ENCODE measurements around the gene NKAIN2. TPM values are rescaled to one million over a fixed set of nuclear protein-coding genes. Genes with fewer than 3 reads are reported as not detected.

NKAIN2 gene
- total and polyA plus RNA-seq, 2 experiments from 2014 or later: 0.22 TPM; not detected in 1

DNA sequence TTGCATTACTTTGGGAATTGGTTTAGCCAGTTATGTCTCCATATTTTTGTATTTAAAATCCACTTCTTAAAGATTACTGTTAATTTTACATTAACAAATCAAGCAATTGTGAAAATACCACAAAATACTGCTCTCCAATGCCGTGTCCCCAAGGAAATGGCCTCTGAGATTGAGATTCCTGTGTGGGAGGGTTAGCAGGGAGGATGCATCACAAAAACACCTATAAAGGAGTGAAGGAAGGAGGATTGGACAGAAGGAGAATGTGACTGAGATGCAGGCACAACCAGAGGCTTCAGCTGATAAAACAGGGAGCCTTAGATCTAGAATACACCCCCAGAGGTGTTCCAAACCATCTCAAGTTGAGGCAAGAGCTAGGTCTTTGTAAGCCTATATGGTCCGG, 34.2 kb upstream of the NKAIN2 start:
- TF ChIP-seq, protein P1, sequence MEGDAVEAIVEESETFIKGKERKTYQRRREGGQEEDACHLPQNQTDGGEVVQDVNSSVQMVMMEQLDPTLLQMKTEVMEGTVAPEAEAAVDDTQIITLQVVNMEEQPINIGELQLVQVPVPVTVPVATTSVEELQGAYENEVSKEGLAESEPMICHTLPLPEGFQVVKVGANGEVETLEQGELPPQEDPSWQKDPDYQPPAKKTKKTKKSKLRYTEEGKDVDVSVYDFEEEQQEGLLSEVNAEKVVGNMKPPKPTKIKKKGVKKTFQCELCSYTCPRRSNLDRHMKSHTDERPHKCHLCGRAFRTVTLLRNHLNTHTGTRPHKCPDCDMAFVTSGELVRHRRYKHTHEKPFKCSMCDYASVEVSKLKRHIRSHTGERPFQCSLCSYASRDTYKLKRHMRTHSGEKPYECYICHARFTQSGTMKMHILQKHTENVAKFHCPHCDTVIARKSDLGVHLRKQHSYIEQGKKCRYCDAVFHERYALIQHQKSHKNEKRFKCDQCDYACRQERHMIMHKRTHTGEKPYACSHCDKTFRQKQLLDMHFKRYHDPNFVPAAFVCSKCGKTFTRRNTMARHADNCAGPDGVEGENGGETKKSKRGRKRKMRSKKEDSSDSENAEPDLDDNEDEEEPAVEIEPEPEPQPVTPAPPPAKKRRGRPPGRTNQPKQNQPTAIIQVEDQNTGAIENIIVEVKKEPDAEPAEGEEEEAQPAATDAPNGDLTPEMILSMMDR (IDR thresholded peaks at IDR 0.05; ENCODE audit: low read depth, low read length): no peak
- DNase-seq (ENCODE audit: low read depth in 1 of 2, low spot score in 1 of 2): no peak

DNA sequence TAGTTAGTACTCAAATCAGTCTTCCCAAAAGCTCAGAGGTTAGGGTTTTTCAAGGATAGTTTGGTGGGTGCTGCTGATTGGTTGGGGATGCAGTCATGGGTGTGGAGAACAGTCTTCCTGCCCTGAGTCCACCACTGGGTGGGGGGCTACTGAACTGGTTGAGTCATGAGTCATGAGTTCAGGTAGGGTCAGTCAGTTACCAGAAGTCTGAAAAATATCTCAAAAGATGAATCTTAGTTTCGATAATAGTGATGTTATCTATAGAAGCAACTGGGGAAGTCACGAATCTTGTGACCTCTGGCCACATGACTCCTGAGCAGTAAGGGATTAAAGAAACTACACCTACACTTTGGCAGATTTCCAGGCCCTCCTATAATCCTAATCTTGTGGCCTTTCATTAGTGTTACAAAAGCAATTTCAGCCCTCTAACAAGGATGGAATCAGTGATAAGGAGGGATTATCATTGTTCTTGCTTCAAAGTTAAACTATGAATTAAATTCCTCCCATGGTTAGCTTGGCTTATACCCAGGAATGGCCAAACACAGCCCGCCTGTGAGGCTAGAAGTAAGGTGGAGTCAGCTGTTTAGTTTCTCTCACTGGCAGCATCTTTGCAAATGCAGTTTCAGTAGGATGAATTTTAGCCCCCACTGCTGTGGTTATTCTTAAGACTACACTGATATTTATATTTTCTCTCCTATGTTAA, 33.3 kb upstream of the NKAIN2 start:
- no peak overlapping the region for H3K27ac ChIP-seq
- TF ChIP-seq, protein P1 (IDR thresholded peaks at IDR 0.05; ENCODE audit: low read depth, low read length): no peak
- DNase-seq (ENCODE audit: low read depth in 1 of 2, low spot score in 1 of 2): peak in 1 of 2 donors; percentile 16

More for the DNA sequence above, 34.2 kb upstream of the NKAIN2 start:
- Histone ChIP-seq H3K27ac (no peak overlapping the region), H3K4me3 (no peak overlapping the region), H3K9me3 (ENCODE audit: low read depth) (no peaks in the 10 kb centered on the region), H3K36me3 (no peaks in the 10 kb centered on the region), H3K4me1 (ENCODE audit: low read depth) (no peaks in the 10 kb centered on the region), H3K27me3 (no peaks in the 10 kb centered on the region)

DNA sequence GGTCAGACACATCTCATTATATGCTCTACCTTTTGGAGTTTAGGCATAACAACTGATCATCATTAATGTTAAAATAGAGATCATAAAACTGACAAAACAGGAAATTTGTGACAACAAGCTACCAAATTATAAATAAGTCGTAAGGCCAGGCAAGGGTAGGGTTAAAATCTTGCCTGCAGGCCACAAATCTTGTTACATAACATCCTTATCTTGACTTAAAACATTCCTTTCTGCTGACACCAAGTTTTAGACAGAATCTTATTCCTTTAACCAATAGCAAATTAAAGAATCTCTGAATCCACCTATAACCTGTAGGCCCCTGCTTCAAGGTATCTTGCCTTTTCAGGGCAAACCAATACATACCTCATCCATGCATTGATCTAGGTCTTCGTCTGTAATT, 32.5 kb upstream of the NKAIN2 start:
- Histone ChIP-seq H3K4me3 (no peak overlapping the region), H3K27ac (no peak overlapping the region), H3K27me3 (no peaks in the 10 kb centered on the region), H3K4me1 (ENCODE audit: low read depth) (no peaks in the 10 kb centered on the region), H3K36me3 (no peaks in the 10 kb centered on the region), H3K9me3 (ENCODE audit: low read depth) (no peaks in the 10 kb centered on the region)
- TF ChIP-seq, protein P1 (IDR thresholded peaks at IDR 0.05; ENCODE audit: low read depth, low read length): no peak
- DNase-seq (ENCODE audit: low read depth in 1 of 2, low spot score in 1 of 2): peak in 1 of 2 donors; percentile 12

More for the DNA sequence above, 33.3 kb upstream of the NKAIN2 start:
- Histone ChIP-seq H3K4me3 (no peak overlapping the region), H3K4me1 (ENCODE audit: low read depth) (no peaks in the 10 kb centered on the region), H3K9me3 (ENCODE audit: low read depth) (no peaks in the 10 kb centered on the region), H3K27me3 (no peaks in the 10 kb centered on the region), H3K36me3 (no peaks in the 10 kb centered on the region)

DNA sequence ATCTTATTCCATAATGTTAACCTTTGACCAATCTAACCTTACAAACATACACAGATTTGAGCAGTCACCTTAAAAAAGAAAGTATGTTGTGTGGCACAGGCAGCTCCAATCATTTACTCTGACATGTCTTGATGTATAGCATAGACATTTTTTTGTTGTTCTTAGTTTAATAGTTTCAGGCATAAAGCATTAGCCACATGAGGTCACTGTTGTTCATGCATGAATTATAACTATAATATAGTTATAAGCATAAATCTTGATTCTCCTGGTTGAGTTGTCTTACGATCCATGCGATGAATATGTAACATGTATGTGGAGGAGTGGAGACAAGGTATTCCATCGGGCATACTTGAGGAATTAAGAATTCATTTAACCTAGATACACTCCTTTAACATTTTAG, 26.1 kb upstream of the NKAIN2 start:
- no peaks in the 10 kb centered on the region for H3K4me1 ChIP-seq (ENCODE audit: low read depth)
- peak in 1 of 2 donors; percentile 23 for DNase-seq (ENCODE audit: low read depth in 1 of 2, low spot score in 1 of 2)
- TF ChIP-seq, protein P1 (IDR thresholded peaks at IDR 0.05; ENCODE audit: low read depth, low read length): peak; percentile 32
- no peaks in the 10 kb centered on the region for H3K36me3 ChIP-seq
- H3K4me3 ChIP-seq: no peak overlapping the region
- no peaks in the 10 kb centered on the region for H3K27me3 ChIP-seq
- H3K27ac ChIP-seq: no peak overlapping the region
- no peaks in the 10 kb centered on the region for H3K9me3 ChIP-seq (ENCODE audit: low read depth)

DNA sequence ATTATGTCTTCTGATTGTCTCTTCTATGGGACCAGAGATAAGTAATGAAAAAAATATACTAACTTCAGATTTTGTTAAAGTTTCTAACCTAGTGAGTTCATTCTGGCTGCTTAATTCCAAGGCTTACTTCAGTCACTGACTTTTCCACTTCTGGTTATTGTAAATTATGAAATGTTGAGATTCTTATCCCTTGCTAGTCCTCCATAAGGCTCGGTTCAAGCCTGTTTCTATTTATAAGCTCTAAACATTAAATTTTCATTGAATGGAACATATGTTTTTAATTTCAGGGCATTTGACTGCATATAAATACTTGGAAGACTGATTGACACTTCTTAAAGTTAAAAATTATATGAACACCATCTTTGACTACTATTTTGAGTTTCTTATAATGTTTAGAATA, 23.6 kb upstream of the NKAIN2 start:
- DNase-seq (ENCODE audit: low read depth in 1 of 2, low spot score in 1 of 2): no peak
- Histone ChIP-seq H3K27me3 (no peaks in the 10 kb centered on the region), H3K27ac (no peak overlapping the region), H3K9me3 (ENCODE audit: low read depth) (no peaks in the 10 kb centered on the region), H3K4me3 (no peak overlapping the region), H3K4me1 (ENCODE audit: low read depth) (no peaks in the 10 kb centered on the region), H3K36me3 (no peaks in the 10 kb centered on the region)
- TF ChIP-seq, protein P1 (IDR thresholded peaks at IDR 0.05; ENCODE audit: low read depth, low read length): no peak

Data from cardiac muscle cell (in vitro differentiated cells and primary cell).